Natural killer cell (primary cell): ENCODE data around the gene VASP. TPM values are rescaled to one million over a fixed set of nuclear protein-coding genes. Genes with fewer than 3 reads are reported as not detected.

Experiments
- ATAC-seq, 3 donors: fragments of 150-1000 bp in 2 of 3; fragments of 200-7000 bp in 1 of 3; cut with Tn5 transposase; 1 replicate in 1 of 3; 2 replicates in 2 of 3; pipeline ENCODE4 v1.10.0; 2021; ENCODE audit warnings: mild to moderate bottlenecking in 2 of 3, moderate library complexity in 2 of 3
- DNase-seq, 2 donors: peaks; one replicate each; pipeline versions ENCODE4 v3.0.0 to v3.0.0-alpha.2; 2013 to 2021; ENCODE audit warnings: mixed read lengths in 1 of 2
- H3K27ac ChIP-seq: one replicate; pipeline ENCODE4 v1.5.1; 2013; ENCODE audit warnings: mild to moderate bottlenecking, low read length
- H3K27me3 ChIP-seq: one replicate; pipeline ENCODE4 v1.6.1; 2013; ENCODE audit warnings: low read length; ENCODE audit not compliant: control insufficient read depth, insufficient read depth
- H3K36me3 ChIP-seq: one replicate; pipeline ENCODE4 v1.6.1; 2013; ENCODE audit warnings: low read length; ENCODE audit not compliant: control insufficient read depth, insufficient read depth
- H3K4me1 ChIP-seq: one replicate; pipeline ENCODE4 v1.6.1; 2013; ENCODE audit warnings: low read length; ENCODE audit not compliant: control insufficient read depth, insufficient read depth
- H3K4me3 ChIP-seq: one replicate; pipeline ENCODE4 v1.5.1; 2013; ENCODE audit warnings: low read length
- H3K9me3 ChIP-seq: one replicate; pipeline ENCODE4 v1.6.1; 2013; ENCODE audit warnings: low read length; ENCODE audit not compliant: control insufficient read depth, insufficient read depth
- H3K27ac Mint-ChIP-seq, 2 donors: one replicate each; pipeline ENCODE4 v1.8.0; 2022; ENCODE audit warnings: mild to moderate bottlenecking in 2 of 2, mixed read lengths in 2 of 2, moderate library complexity in 1 of 2
- H3K27me3 Mint-ChIP-seq, 2 donors: one replicate each; pipeline ENCODE4 v1.8.0; 2022; ENCODE audit warnings: low read depth in 2 of 2, mixed read lengths in 2 of 2
- H3K36me3 Mint-ChIP-seq: one replicate; pipeline ENCODE4 v1.8.0; 2022; ENCODE audit warnings: mixed read lengths
- H3K4me1 Mint-ChIP-seq, 2 donors: one replicate each; pipeline ENCODE4 v1.8.0; 2022; ENCODE audit warnings: mixed read lengths in 2 of 2
- H3K4me3 Mint-ChIP-seq: one replicate; pipeline ENCODE4 v1.8.0; 2022; ENCODE audit warnings: mild to moderate bottlenecking, moderate library complexity, mixed read lengths
- H3K9me3 Mint-ChIP-seq, 2 donors: one replicate each; pipeline ENCODE4 v1.8.0; 2022; ENCODE audit warnings: mixed read lengths in 2 of 2
- CTCF ChIP-seq: fragments of 200-600 bp; IDR thresholded peaks from one replicate; pipeline ENCODE4 v1.8.0; 2022; ENCODE audit warnings: antibody characterized with exemption
- WGBS: methylation state at CpG from one replicate; pipeline ENCODE4 v1.1.7; 2013; ENCODE audit warnings: missing lambda C conversion rate; ENCODE audit not compliant: insufficient coverage; 5-methylcytosine and 5-hydroxymethylcytosine counted together
- intact Hi-C: fragments of 100-400 bp; cut with micrococcal nuclease; formaldehyde crosslinking; loops from one replicate; pipeline ENCODE4 v1.14.2; 2022
- total RNA-seq, 4 donors: library from RNA; stranded (reverse); fragments of 120-200 nt in 1 of 4; gene quantifications; one replicate each; pipeline versions ENCODE4 v1.2.3 to v1.2.4, GENCODE V29; 2013 to 2022

Gene VASP
- total RNA-seq, 3 donors from 2014 or later (not counting 1 experiment from before 2014, with no cell fraction given) = 192 to 244 (median 237) TPM

GRCh38 chr19:45499196-45500180 lies 7.8 kb upstream of the VASP start:
- Histone ChIP-seq H3K4me3 (no peak overlapping the region), H3K9me3 (peaks cover 4% of the 10 kb centered on the region), H3K27ac (no peak overlapping the region), H3K27me3 (peaks cover 14% of the 10 kb centered on the region), H3K36me3 (no peaks in the 10 kb centered on the region), H3K4me1 (peaks cover 41% of the 10 kb centered on the region)
- no peaks in the 10 kb centered on the region for H3K36me3 Mint-ChIP-seq
- peaks cover 29 to 46% of the 10 kb centered on the region in 2 donors for H3K4me1 Mint-ChIP-seq
- peak overlapping the region in 1 of 2 donors; percentile 72 for H3K27ac Mint-ChIP-seq
- WGBS = 23% methylated on average over 37 of the region's 37 CpGs
- H3K9me3 Mint-ChIP-seq = no peaks in the 10 kb centered on the region
- ATAC-seq (peak; percentile 25 to 41 (median 27)), DNase-seq (peak in 1 of 2 donors; percentile 77)
- peaks cover 10 to 16% of the 10 kb centered on the region in 2 donors for H3K27me3 Mint-ChIP-seq
- peak overlapping the region; percentile 75 for H3K4me3 Mint-ChIP-seq
- intact Hi-C loops = loop anchor here (5.0 kb wide), 1 partner anchor 322 kb away; the partner anchor contains the start of genes BLOC1S3 and TRAPPC6A
- no peak for TF ChIP-seq CTCF

GRCh38 chr19:45500918-45501729 lies 6.2 kb upstream of the VASP start:
- H3K36me3 ChIP-seq = no peaks in the 10 kb centered on the region
- 88% methylated on average over 8 of the region's 8 CpGs for WGBS
- ATAC-seq (no peak), DNase-seq (no peak)
- peaks cover 21 to 42% of the 10 kb centered on the region in 2 donors for H3K4me1 Mint-ChIP-seq
- H3K4me3 ChIP-seq = no peak overlapping the region
- peaks cover 0 to 8% of the 10 kb centered on the region in 2 donors for H3K27me3 Mint-ChIP-seq
- peaks cover 4% of the 10 kb centered on the region for H3K9me3 ChIP-seq
- H3K4me3 Mint-ChIP-seq = peak overlapping the region; percentile 67
- peaks cover 45% of the 10 kb centered on the region for H3K4me1 ChIP-seq
- no peak overlapping the region for H3K27ac ChIP-seq
- H3K9me3 Mint-ChIP-seq = no peaks in the 10 kb centered on the region
- intact Hi-C loops = no loop called here
- TF ChIP-seq CTCF = no peak
- H3K36me3 Mint-ChIP-seq = no peaks in the 10 kb centered on the region
- H3K27me3 ChIP-seq = no peaks in the 10 kb centered on the region
- H3K27ac Mint-ChIP-seq = no peak overlapping the region

GRCh38 chr19:45501730-45502014 lies 5.6 kb upstream of the VASP start:
- Histone ChIP-seq H3K9me3 (peaks cover 4% of the 10 kb centered on the region), H3K27ac (no peak overlapping the region), H3K27me3 (no peaks in the 10 kb centered on the region), H3K36me3 (no peaks in the 10 kb centered on the region), H3K4me1 (peaks cover 43% of the 10 kb centered on the region), H3K4me3 (no peak overlapping the region)
- intact Hi-C loops = no loop called here
- Mint-ChIP-seq H3K36me3 (no peaks in the 10 kb centered on the region), H3K4me1 (peaks cover 21 to 42% of the 10 kb centered on the region in 2 donors), H3K27me3 (peaks cover 0 to 8% of the 10 kb centered on the region in 2 donors), H3K9me3 (no peaks in the 10 kb centered on the region), H3K4me3 (no peak overlapping the region), H3K27ac (no peak overlapping the region)
- DNase-seq (no peak), ATAC-seq (no peak)
- TF ChIP-seq CTCF = no peak
- WGBS = 80% methylated on average over 2 of the region's 2 CpGs
